WI38 (cell line): Measurements from ENCODE around the gene MEAK7.
A peak's percentile ranks its signal among the peaks of the same experiment; 100 is the strongest.

Experiments used
- H3K4me3 ChIP-seq: 2 replicates; pipeline ENCODE4 v1.5.1; 2011; ENCODE audit warnings: low read depth, mild to moderate bottlenecking, control low read depth, low read length
- CTCF ChIP-seq: IDR thresholded peaks from 2 replicates; pipeline ENCODE4 v1.5.1; 2012; ENCODE audit warnings: low read depth, mild to moderate bottlenecking, control low read depth, low read length

MEAK7 gene

GRCh38 chr16:84509032-84509950 is 4.8 kb upstream of the MEAK7 start:
- H3K4me3 ChIP-seq, result no peak overlapping the region
- no peak for TF ChIP-seq CTCF

- H3K4me3 ChIP-seq, result no peak overlapping the region
- no peak for TF ChIP-seq CTCF
Measured at GRCh38 chr16:84508502-84508901, 4.0 kb upstream of the MEAK7 start.

GRCh38 chr16:84507011-84507982 is 2.8 kb upstream of the MEAK7 start:
- TF ChIP-seq CTCF, result no peak
- H3K4me3 ChIP-seq, result no peak overlapping the region

GRCh38 chr16:84505249-84506187 is 1.1 kb upstream of the MEAK7 start:
- TF ChIP-seq CTCF, result no peak
- peak overlapping the region; percentile 82 for H3K4me3 ChIP-seq

GRCh38 chr16:84503751-84504395 is 586 bp downstream of the MEAK7 start:
- TF ChIP-seq CTCF, result no peak
- H3K4me3 ChIP-seq, result peak overlapping the region; percentile 82

GRCh38 chr16:84502581-84502980 is 1.9 kb downstream of the MEAK7 start:
- no peak for TF ChIP-seq CTCF
- no peak overlapping the region for H3K4me3 ChIP-seq
